ENCODE measurements around the gene GSTP1. TPM values are rescaled to one million over a fixed set of nuclear protein-coding genes. Genes with fewer than 3 reads are reported as not detected.

Gene GSTP1
- 647 and 1,635 TPM in 2 replicates for total RNA-seq

GRCh38 chr11:67583247-67584204 is at the start of gene GSTP1:
GSTP1 (plus strand) TSS chr11:67583812; CDS start chr11:67583844, 32 bp downstream.

GRCh38 chr11:67606492-67607295 is 23.1 kb downstream of the GSTP1 start, which contains the start of gene NDUFV1:
NDUFV1 (plus strand) TSS chr11:67606936; CDS start chr11:67607005, 69 bp downstream.

GRCh38 chr11:67629386-67630227 is 46.0 kb downstream of the GSTP1 start, which contains the start of gene NUDT8:
NUDT8 (minus strand) TSS chr11:67629937; CDS start chr11:67629911, 26 bp downstream.

Other genes starting within 250 kb of the GSTP1 start
- gene POLD4, start 230.3 kb upstream of the GSTP1 start, total RNA-seq: 41.0 and 52.0 TPM in 2 replicates
- gene CLCF1, start 210.2 kb upstream of the GSTP1 start, total RNA-seq: 0.61 and 1.3 TPM in 2 replicates
- gene RAD9A, start 191.8 kb upstream of the GSTP1 start, total RNA-seq: 5.2 TPM in 2 replicates
- gene PPP1CA, start 182.0 kb upstream of the GSTP1 start, total RNA-seq: 250 and 273 TPM in 2 replicates
- gene TBC1D10C, start 179.7 kb upstream of the GSTP1 start, total RNA-seq: not detected in 2 replicates
- gene CARNS1, start 168.1 kb upstream of the GSTP1 start, total RNA-seq: 0.15 and 0.32 TPM in 2 replicates
- 43.2 and 52.9 TPM in 2 replicates for gene RPS6KB2, start 155.3 kb upstream of the GSTP1 start, total RNA-seq
- gene PTPRCAP, start 146.1 kb upstream of the GSTP1 start, total RNA-seq: 0.30 and 0.97 TPM in 2 replicates
- 132 and 167 TPM in 2 replicates for gene CORO1B, start 140.3 kb upstream of the GSTP1 start, total RNA-seq
- gene GPR152, start 131.1 kb upstream of the GSTP1 start, total RNA-seq: not detected in 2 replicates
- gene CABP4, start 128.5 kb upstream of the GSTP1 start, total RNA-seq: 0.65 and 1.4 TPM in 2 replicates
- 22.4 and 33.3 TPM in 2 replicates for gene TMEM134, start 114.6 kb upstream of the GSTP1 start, total RNA-seq
- gene AIP, start 100.8 kb upstream of the GSTP1 start, total RNA-seq: 80.1 and 97.4 TPM in 2 replicates
- gene PITPNM1, start 78.4 kb upstream of the GSTP1 start, total RNA-seq: 14.3 and 16.9 TPM in 2 replicates
- gene CDK2AP2, start 75.7 kb upstream of the GSTP1 start, total RNA-seq: 12.8 and 23.1 TPM in 2 replicates
- gene CABP2, start 60.4 kb upstream of the GSTP1 start, total RNA-seq: not detected in 2 replicates
- gene NDUFV1, start 23.1 kb downstream of the GSTP1 start, total RNA-seq: 235 and 247 TPM in 2 replicates
- gene NUDT8, start 46.1 kb downstream of the GSTP1 start, total RNA-seq: 12.8 and 19.5 TPM in 2 replicates
- not detected in 2 replicates for gene TBX10, start 56.0 kb downstream of the GSTP1 start, total RNA-seq
- not detected in 2 replicates for gene ACY3, start 66.9 kb downstream of the GSTP1 start, total RNA-seq
- not detected in 2 replicates for gene ALDH3B2, start 90.8 kb downstream of the GSTP1 start, total RNA-seq